ENCODE results near the gene EVC2. TPM values are rescaled to one million over a fixed set of nuclear protein-coding genes. Genes with fewer than 3 reads are reported as not detected.
A peak's percentile ranks its signal among the peaks of the same experiment; 100 is the strongest.

EVC2 gene, protein sequence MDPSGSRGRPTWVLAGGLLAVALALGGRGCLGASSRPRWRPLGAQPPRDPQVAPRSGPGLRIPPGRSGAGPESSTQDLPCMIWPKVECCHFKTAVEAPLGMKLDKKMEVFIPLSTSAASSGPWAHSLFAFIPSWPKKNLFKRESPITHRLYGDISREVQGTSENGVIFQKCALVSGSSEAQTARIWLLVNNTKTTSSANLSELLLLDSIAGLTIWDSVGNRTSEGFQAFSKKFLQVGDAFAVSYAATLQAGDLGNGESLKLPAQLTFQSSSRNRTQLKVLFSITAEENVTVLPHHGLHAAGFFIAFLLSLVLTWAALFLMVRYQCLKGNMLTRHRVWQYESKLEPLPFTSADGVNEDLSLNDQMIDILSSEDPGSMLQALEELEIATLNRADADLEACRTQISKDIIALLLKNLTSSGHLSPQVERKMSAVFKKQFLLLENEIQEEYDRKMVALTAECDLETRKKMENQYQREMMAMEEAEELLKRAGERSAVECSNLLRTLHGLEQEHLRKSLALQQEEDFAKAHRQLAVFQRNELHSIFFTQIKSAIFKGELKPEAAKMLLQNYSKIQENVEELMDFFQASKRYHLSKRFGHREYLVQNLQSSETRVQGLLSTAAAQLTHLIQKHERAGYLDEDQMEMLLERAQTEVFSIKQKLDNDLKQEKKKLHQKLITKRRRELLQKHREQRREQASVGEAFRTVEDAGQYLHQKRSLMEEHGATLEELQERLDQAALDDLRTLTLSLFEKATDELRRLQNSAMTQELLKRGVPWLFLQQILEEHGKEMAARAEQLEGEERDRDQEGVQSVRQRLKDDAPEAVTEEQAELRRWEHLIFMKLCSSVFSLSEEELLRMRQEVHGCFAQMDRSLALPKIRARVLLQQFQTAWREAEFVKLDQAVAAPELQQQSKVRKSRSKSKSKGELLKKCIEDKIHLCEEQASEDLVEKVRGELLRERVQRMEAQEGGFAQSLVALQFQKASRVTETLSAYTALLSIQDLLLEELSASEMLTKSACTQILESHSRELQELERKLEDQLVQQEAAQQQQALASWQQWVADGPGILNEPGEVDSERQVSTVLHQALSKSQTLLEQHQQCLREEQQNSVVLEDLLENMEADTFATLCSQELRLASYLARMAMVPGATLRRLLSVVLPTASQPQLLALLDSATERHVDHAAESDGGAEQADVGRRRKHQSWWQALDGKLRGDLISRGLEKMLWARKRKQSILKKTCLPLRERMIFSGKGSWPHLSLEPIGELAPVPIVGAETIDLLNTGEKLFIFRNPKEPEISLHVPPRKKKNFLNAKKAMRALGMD
- total RNA-seq = 4.0 TPM
- long read RNA-seq, partial matches to known transcripts = 1 of 1 reads
- long read RNA-seq, other reads (novel, unspliced or antisense) = 0 of 1 reads

DNA sequence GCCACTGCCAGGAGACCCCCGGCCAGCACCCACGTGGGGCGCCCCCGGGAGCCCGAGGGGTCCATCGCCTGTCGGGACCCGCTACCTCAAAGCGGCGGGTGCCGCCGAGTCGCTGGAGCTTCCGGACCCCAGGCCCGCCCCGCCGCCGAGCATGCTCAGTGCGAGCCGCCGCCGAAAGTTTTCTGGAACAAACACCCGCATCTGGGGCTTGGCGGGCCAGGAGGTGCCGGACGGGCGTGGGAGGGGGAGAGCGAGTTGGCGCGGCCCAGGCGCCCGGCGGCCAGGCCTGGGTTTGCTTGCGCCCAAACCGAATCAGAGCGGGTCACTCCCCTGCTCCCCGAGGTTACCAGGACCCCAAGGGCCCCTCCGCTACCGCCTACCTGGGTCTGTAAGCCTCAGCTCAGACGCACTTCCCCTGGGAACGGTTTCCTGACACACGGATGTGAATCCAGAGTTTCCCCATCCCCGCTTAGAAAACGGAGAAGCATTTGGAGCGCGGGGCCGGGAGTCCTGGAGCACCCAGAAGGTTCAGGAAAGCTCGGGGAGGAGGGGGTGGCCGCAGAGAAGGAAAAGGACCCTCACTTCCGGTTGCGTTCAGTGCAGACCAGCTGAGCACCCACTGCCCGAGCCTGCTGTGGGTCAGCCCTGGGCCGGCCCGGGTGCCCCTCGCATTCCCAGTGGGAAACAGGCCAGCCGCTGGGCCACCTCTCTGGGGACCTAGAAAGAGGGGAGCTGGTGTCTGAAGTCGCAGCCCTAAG lies at the start of gene EVC2:
Gene EVC2, minus strand, starts transcription at position 111 of the 758 bp plus-strand sequence. Its CDS starts 46 bp downstream, at position 65.
- DNase-seq (ENCODE audit: low spot score) = peak; percentile 92

DNA sequence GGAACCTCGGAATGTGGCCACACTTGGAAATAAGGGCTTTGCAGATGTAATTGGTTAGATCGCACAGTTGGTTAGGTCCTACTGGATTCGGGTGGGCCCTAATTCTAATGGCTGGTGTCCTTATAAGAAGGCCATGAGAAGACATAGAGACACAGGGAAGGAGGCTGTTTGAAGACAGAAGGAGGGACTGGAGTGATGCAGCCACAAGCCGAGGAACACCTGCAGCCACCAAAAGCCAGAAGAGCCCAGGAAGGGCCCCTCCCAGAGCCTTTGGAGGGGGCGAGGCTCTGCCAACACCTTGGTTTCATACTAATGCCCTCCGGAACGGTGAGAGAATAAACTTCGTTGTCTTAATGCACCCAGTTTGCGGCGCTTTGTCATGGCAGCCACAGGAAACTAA lies 49.6 kb upstream of the EVC2 start:
- peak; percentile 28 for DNase-seq (ENCODE audit: low spot score)

DNA sequence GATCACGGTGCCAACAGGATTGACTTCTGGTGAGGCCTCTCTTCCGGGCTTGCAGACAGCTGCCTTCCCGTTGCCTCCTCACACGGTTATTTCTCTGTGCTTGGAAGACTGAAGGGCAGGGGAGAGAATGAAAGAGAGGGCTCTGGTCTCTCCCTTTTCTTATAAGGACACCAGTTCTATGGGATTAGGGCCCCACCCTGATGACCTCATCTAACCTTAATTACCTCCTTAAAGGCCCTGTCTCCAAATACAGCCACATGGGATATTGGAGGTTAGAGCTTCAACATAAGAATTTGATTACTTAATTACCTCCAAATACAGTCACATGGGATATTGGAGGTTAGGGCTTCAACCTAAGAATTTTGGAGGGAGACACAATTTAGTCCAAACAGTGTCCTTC lies 49.2 kb upstream of the EVC2 start:
- peak; percentile 2 for DNase-seq (ENCODE audit: low spot score)

DNA sequence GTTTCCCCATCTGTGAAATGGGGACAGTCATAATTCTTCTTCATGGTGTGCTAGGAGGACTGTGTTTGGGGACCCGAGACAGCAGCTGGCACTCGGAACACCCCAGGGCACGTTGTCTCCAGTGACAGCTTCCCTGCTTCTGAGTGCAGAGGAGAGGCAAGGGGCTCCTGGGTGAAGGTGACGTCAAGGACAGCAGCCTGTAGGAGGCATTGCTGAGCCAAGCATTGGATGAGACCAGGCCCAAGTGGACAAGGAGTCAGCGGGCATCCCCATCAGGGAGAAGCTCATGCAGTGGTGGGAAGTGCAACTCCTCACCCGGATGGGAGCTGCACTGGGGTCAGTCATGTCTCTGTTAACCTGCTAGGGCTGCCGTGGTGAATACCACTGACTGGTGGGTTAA lies 48.7 kb upstream of the EVC2 start:
- DNase-seq (ENCODE audit: low spot score) = peak; percentile 71

DNA sequence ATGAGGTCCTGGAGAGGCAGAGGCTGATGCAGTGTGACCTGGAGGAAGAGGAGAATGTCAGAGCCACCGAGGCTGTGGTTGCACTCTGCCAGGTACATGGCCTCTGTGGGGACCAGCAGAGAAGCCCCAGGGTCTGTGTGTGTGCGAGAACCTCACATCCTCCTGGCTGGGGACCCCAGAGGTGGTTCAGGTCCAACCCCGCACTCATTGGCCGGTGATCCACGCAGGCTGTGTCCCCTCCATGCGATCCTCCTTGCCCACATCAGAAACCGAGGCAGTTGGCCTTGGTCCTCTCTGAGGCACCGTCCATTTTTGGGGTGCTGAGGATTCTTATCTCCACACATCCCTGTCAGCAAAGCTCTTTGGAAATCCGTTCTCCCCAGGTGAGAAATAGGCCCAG lies 47.9 kb upstream of the EVC2 start:
- peak; percentile 74 for DNase-seq (ENCODE audit: low spot score)

DNA sequence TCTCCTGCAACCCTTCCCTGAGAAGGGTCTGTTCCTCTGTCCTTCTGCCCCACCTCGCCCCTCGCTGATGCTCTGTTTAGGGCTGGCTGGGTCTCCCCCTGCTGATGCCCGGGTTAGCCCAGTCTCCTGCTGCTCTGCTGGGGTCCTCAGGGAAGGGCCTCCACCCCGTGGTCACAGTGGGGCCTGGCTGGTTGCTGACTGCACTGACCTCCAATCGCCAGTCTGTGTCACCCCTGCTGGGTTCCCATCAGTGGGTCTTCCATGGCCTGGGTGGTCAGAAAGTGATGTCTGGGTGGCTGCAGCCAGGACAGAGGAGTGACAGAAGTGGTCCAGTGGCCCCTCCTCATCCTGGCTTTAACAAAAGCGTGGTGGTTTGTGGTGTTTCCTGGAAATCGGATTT lies 47.3 kb upstream of the EVC2 start:
- no peak for DNase-seq (ENCODE audit: low spot score)

DNA sequence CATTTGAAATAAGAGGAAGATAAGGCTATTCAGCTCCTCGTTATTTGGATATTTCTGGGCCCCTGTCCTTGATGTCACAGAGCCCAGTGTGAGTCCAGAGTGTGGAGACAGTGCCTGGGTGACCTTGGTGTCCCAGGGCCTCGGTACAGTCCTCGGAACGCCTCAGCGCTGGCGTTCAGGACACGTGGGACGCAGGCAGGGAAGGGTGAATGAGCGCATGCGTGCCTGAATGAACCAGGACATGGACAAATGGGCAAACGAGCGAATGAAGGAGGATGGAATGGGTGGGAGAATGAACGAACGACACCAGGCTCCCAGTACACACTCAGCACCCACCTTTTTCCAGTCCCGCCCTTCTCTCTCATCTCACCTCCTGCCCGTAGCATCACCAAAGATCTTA lies 46.8 kb upstream of the EVC2 start:
- peak; percentile 82 for DNase-seq (ENCODE audit: low spot score)

DNA sequence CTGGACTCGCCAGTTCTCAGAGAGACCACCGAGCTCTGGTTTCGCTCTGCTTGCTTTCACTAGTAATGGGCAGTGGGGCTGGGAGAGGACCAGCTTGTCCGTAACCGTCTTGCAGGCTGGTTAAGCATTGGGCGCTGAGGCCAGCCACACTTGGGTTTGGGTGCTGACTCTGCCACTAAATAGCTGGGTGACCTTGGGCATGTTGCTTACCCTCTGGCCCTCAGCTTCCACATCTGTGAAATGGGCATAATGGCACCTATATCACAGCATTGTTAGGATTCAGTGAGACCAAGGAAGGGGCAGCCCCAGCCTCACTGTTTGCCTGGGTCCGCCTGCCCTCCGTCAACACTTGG lies 46.1 kb upstream of the EVC2 start:
- DNase-seq (ENCODE audit: low spot score) = peak; percentile 71

DNA sequence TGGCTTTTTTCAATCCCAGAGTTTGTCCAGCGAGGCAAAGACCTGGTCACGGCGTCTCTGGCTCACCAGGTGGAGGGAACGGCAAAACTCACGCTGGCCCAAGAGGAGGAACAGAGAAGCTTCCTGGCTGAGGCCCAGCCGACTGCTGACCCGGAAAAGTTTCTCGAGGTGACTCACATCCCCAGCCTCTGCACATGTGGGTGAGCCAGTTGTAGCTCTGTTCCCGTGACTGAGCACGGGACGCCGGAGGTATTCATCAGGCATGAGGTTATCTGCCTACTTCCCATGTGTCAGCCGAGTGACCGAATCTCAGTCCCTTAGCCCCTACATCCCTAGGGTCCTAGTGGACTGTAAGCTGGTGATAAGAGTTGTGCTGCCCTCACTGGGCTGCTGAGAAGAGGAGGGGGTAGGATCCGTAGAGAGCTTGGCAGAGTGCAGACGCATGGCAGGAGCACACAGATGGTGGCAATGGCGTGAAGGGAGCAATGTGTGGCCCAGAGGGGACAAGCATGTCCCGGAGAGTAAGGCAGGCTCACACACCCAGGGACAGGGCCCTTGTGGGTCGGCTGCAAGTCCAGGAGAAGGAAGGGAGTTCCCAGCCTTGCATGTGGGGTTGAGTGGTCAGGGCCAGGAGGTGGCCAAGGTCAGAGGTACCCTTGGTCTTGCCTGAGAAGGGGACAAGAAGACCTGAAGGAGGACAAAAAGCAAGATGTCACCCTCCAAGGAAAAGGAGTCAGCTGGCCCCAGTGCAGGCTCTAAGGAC lies 45.6 kb upstream of the EVC2 start:
- peak; percentile 82 for DNase-seq (ENCODE audit: low spot score)

DNA sequence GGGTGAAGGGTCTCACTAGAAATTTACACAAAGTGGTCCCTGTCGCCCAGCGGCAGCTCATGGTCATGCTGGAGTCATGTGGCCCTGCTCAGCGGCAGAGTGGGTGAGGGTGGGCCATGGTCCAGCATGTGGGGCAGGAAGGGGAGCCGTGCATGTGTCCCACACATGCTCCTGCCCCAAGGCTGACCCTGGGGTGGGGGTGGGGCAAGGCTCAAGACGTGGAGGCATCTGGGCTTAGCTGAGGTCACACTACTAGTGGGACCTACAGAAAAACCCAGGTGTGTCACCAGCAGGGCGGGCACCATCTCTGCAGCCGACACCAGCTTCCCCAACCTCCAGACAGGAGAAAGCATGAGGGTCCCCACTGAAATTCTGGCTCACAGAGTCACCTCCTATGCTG lies 45.0 kb upstream of the EVC2 start:
- peak; percentile 69 for DNase-seq (ENCODE audit: low spot score)

DNA sequence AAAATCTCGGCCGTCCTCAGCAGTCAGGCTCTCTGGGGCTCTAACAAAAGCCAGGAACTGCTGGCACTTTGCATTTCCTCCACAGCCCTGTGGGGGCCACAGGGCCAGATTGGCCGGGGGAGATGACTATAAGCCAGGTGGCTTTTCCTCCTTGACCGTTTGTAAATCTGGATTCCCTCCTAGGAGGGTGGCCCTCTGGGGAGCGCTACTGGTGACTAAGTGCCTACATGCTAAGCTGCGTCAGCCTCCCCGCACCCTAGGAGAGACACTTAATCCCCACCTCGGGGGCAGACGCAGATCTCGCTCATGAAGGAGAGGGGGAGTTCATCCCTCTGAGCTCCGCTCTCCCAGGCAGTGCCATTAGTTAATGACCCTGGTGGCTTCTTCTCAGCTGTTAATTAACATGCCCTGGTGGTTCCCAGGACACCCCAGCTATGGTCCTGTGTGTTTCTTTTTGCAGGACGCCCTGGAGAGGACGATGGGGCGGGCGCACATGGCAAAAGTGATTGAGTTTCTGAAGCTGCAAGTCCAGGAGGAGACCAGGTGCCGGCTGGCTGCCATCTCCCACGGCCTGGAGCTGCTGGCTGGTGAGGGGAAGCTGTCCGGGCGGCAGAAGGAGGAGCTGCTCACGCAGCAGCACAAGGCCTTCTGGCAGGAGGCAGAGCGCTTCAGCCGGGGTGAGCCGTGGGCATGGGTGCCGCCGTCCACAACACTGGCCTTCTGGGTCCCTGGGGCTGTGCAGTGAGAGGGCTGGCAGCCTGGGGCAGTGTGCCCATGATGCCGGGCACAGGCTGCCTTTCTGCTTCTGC lies 44.2 kb upstream of the EVC2 start:
- peak; percentile 67 for DNase-seq (ENCODE audit: low spot score)

DNA sequence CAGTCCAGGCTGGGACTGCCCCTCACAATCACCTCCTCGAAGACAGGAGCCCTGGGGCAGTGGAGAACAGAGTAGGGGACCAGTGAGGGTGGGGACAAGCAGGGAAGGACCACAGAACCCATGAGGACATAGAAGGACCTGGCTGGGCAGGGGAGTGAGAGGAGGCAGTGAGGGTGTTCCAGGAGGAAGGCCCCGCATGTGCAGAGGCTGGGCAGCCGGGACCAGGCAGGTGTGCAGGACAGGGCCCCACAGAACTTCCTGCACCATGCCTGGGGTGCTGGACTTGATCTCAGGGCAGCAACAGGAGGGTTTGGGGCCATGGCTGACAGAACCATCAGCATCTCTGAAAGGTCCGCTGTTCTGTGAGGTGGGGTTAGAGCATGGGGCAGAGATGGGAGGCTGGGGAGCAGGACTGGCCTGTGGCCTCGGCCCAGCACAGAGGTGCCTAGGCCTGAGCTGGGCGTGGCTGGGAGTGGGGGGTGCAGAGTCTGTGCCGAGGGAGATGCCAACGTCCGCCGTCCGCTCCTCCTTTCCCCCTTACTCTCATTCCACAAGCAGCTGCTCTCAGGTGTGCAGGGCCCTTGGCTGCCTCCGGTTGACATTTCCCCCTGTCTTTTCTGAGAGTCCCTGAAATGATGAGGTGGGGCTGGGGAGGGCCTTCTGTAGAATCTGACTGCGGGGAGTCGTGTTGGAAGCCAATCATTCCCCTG lies 43.5 kb upstream of the EVC2 start:
- DNase-seq (ENCODE audit: low spot score) = peak; percentile 81

DNA sequence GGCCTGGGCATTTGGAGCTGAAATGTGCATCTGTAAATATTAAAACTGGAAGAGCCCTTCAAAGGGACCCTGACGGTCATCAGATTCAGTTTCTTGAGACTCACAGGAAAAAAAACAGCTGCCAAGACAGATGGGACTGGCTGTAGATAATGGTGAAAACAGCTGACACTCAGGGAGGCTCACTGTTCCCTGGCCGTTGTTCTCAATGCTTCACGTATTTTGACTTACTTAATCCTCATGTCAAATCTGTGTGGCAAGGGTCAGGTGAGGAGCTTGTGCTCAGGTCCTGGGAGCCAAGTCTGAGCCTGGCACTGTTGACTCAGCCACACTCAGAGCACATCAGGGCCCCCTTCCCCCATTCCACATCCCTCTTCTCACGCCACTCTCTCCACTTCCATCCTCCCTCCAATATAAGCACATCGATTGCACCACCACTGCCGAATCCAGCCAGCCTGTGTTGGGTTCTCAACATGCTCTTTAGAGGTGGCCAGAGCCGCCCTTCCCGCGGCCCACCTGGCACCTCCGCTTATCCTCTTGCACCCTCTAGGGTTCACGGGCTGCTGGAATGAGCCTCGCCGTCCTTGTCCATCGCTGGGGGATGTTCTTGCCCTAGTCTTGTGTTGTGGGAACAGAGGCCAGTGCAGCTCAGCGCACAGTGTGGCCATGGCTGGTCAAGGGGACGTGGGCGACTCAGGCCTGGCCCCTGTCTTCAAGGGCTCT lies 42.7 kb upstream of the EVC2 start:
- peak; percentile 72 for DNase-seq (ENCODE audit: low spot score)

DNA sequence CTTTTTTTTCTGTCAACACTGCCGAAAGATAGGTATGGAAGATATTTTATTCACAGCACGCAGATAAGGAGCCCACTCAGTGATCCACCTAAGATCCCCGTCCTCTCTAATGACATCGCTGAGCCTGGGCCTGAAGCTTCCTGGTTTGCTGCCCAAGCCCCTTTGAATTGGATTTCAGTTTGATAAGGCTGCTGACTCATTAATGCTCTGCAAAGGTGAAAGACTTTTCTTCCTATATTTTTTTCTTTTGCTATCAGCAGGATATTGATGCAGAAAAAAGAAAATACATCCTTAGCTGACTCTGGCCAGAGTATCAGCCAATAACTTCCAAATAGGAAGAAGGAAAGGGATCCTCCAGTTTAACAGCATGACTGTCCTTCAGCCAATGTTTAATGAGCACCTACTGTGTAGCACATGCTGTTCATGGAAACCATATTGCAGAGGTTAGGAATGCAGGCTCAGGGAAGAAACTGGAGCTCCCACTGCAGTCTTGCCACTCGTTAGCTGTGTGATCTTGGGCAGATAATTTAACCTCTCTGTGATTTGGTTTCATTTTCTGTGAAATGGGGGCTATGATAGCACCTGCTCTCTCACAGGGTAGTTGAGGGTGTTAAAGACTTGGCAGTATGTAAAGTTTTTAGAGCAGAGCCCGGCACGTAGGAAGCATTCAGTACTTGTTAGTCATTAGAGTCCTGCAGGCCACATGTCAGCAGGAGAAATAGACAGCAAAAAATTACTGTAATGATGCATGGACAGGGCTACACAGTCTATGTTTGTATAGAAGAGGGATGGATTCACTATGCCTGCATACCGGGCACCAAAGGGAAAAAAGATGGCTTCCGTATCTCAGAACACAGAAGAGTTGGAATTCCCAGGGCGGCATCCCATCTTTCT lies 41.9 kb upstream of the EVC2 start:
- DNase-seq (ENCODE audit: low spot score) = peak; percentile 16

DNA sequence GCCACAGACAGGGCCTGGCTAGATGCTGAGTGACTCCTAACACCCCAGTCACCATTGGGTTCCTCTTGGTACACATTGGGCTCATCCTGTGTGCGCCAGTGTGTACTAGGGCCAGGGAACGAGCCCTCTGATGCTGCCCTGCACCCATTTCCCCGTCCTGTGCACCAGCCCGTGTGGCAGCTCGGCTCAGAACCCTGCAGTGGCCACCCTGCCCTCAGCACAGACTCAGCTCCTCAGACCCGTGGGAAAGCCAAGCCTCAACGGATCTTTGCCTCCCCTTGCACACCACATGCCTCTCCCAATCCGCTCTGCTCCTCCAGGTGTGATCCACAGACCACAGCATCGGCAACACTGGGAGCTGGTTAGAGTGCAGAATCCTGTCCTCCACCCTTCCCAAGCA lies 41.2 kb upstream of the EVC2 start:
- DNase-seq (ENCODE audit: low spot score) = peak; percentile 65

DNA sequence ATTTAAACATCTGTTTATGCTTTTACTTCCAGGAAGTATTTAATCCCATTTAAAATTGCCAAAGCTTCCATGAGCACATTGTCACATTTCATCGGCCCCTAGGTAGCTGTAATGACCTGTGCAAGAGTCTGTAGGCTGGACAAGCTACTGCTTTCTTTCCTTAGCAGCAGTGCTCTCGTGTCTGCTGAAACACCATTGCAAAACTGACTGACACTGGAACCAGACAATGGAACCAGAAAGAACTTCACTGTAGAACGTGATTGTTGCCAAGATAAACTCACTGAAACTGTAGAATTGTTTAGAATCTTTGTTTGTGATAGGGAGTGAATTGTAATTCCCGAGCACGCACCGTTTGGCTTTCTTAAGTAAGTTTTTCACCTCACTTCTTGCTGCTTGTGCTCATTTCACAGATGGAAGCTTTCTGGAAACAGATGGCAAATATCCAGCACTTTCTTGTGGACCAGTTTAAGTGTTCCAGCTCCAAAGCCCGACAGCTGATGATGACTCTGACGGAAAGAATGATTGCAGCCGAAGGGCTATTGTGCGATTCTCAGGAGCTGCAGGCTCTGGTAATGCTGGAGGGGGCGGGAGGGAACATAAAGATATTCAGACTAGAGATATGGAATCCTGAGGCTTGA lies 39.5 kb upstream of the EVC2 start:
- peak; percentile 28 for DNase-seq (ENCODE audit: low spot score)
